Prostate gland (tissue), 2 donors: Measurements from ENCODE around the gene KNG1. TPM values are rescaled to one million over a fixed set of nuclear protein-coding genes. Genes with fewer than 3 reads are reported as not detected.

ENCODE experiments used
- DNase-seq: peaks from one replicate; pipeline ENCODE4 v3.0.0-alpha.2; 2019; ENCODE audit warnings: low spot score
- H3K27ac ChIP-seq, 2 donors: fragments of 200-600 bp; sonication (generic); 2 replicates each; pipeline ENCODE4 v1.5.1; 2017 to 2019
- H3K27me3 ChIP-seq: fragments of 200-600 bp; sonication (generic); replicated peaks from 2 replicates; pipeline ENCODE4 v1.5.1; 2019; ENCODE audit not compliant: insufficient read depth
- H3K36me3 ChIP-seq, 2 donors: fragments of 200-600 bp; sonication (generic); 1 replicate in 1 of 2; 2 replicates in 1 of 2; pipeline versions ENCODE4 v1.5.1 to v1.8.1; 2017 to 2019
- H3K4me1 ChIP-seq: fragments of 200-600 bp; sonication (generic); replicated peaks from 2 replicates; pipeline ENCODE4 v1.5.1; 2019
- H3K4me3 ChIP-seq, 2 donors: fragments of 200-600 bp; sonication (generic); 2 replicates each; pipeline ENCODE4 v1.5.1; 2017 to 2019
- H3K9me3 ChIP-seq: fragments of 200-600 bp; sonication (generic); 2 replicates; pipeline ENCODE4 v1.5.1; 2017
- CTCF ChIP-seq, 4 experiments: fragments of 200-600 bp in 2 of 4; fragments of 450-650 bp in 2 of 4; sonication (generic) in 2 of 4; IDR thresholded peaks; 1 replicate in 3 of 4; 2 replicates in 1 of 4; pipeline ENCODE4 v1.5.1; 2016 to 2019; ENCODE audit warnings: antibody characterized with exemption in 4 of 4, mild to moderate bottlenecking in 2 of 4, moderate library complexity in 2 of 4
- POLR2A ChIP-seq: fragments of 450-650 bp; IDR thresholded peaks from one replicate; pipeline ENCODE4 v1.6.1; 2016; ENCODE audit warnings: antibody characterized with exemption, mild to moderate bottlenecking
- POLR2AphosphoS5 ChIP-seq: sonication (generic); formaldehyde crosslinking; IDR thresholded peaks from one replicate; pipeline ENCODE4 v1.6.1; 2017; ENCODE audit warnings: antibody characterized with exemption
- WGBS: methylation state at CpG from one replicate; pipeline ENCODE4 v1.1.5; 2018; 5-methylcytosine and 5-hydroxymethylcytosine counted together
- intact Hi-C: fragments of 100-400 bp; cut with DNase I; formaldehyde crosslinking; loops from one replicate; pipeline ENCODE4 v1.14.2; 2022
- total RNA-seq, 2 donors: library from RNA; depleted of rRNA; stranded (reverse); fragments of >200 nt; gene quantifications; one replicate each; pipeline ENCODE4 v1.1.0, GENCODE V29; 2016

KNG1 gene
- total RNA-seq, 2 donors from 2014 or later, result 0.91 TPM; not detected in 1

- 65% methylated on average over 8 of the region's 8 CpGs for WGBS
- TF ChIP-seq CTCF (IDR thresholded peaks at IDR 0.05), result no peak
- TF ChIP-seq POLR2A, result no peak
- no peak for TF ChIP-seq POLR2AphosphoS5
- Histone ChIP-seq H3K27me3 (no peaks in the 10 kb centered on the region), H3K9me3 (no peaks in the 10 kb centered on the region), H3K4me1 (no peaks in the 10 kb centered on the region), H3K36me3 (no peaks in the 10 kb centered on the region), H3K4me3 (no peak overlapping the region), H3K27ac (no peak overlapping the region)
- intact Hi-C loops, result no loop called here
- DNase-seq, result no peak
These were observed 40.6 kb downstream of the KNG1 start for GRCh38 chr3:186757686-186758220.

GRCh38 chr3:186759231-186759930 is 42.2 kb downstream of the KNG1 start:
- no peaks in the 10 kb centered on the region for H3K4me1 ChIP-seq
- H3K27ac ChIP-seq, result no peak overlapping the region
- intact Hi-C loops, result no loop called here
- DNase-seq, result no peak
- no peaks in the 10 kb centered on the region for H3K36me3 ChIP-seq
- H3K9me3 ChIP-seq, result no peaks in the 10 kb centered on the region
- no peaks in the 10 kb centered on the region for H3K27me3 ChIP-seq
- TF ChIP-seq POLR2AphosphoS5, result no peak
- no peak for TF ChIP-seq POLR2A
- TF ChIP-seq CTCF (IDR thresholded peaks at IDR 0.05), result no peak
- H3K4me3 ChIP-seq, result no peak overlapping the region
- WGBS, result 77% methylated on average over 11 of the region's 11 CpGs

GRCh38 chr3:186760141-186760833 is 43.1 kb downstream of the KNG1 start:
- H3K4me3 ChIP-seq, result no peak overlapping the region
- intact Hi-C loops, result no loop called here
- DNase-seq, result no peak
- no peak overlapping the region for H3K27ac ChIP-seq
- H3K9me3 ChIP-seq, result no peaks in the 10 kb centered on the region
- TF ChIP-seq POLR2A (no peak), CTCF (IDR thresholded peaks at IDR 0.05) (no peak), POLR2AphosphoS5 (no peak)
- 90% methylated on average over 10 of the region's 10 CpGs for WGBS
- no peaks in the 10 kb centered on the region for H3K36me3 ChIP-seq
- H3K27me3 ChIP-seq, result no peaks in the 10 kb centered on the region
- no peaks in the 10 kb centered on the region for H3K4me1 ChIP-seq

GRCh38 chr3:186760897-186761447 is 43.8 kb downstream of the KNG1 start:
- WGBS, result 88% methylated on average over 8 of the region's 8 CpGs
- no peak for DNase-seq
- no peak for TF ChIP-seq POLR2AphosphoS5
- no peak for TF ChIP-seq CTCF (IDR thresholded peaks at IDR 0.05)
- TF ChIP-seq POLR2A, result no peak
- Histone ChIP-seq H3K4me1 (no peaks in the 10 kb centered on the region), H3K4me3 (no peak overlapping the region), H3K27me3 (no peaks in the 10 kb centered on the region), H3K27ac (no peak overlapping the region), H3K9me3 (no peaks in the 10 kb centered on the region), H3K36me3 (no peaks in the 10 kb centered on the region)
- intact Hi-C loops, result no loop called here
